GM13976 (cell line): ENCODE results near the gene MAP4K4.

Experiments
- DNase-seq: peaks from one replicate; pipeline ENCODE4 v3.0.0; 2012; ENCODE audit warnings: low spot score
- CTCF ChIP-seq: IDR thresholded peaks from 2 replicates; pipeline ENCODE4 v1.5.1; 2012; ENCODE audit warnings: borderline replicate concordance, mild to moderate bottlenecking; ENCODE audit not compliant: insufficient read depth; ENCODE audit errors: extremely low read depth, missing control alignments, control extremely low read depth
- in situ Hi-C: fragments of 300-500 bp; cut with MboI; formaldehyde crosslinking; loops from one replicate; pipeline ENCODE4 v1.12.0; 2022; ENCODE audit warnings: low sequenced_read_pairs, mixed read lengths, inconsistent platforms; ENCODE audit not compliant: unreplicated experiment

Gene MAP4K4

GRCh38 chr2:101794141-101794540 lies 96.6 kb downstream of the MAP4K4 start:
- no peak for TF ChIP-seq CTCF
- in situ Hi-C loops, result no loop called here

GRCh38 chr2:101795033-101795432 lies 97.5 kb downstream of the MAP4K4 start:
- no peak for DNase-seq
- in situ Hi-C loops, result no loop called here
- TF ChIP-seq CTCF, result no peak

More at GRCh38 chr2:101794141-101794540, 96.6 kb downstream of the MAP4K4 start:
- no peak for DNase-seq

GRCh38 chr2:101796825-101797600 lies 99.5 kb downstream of the MAP4K4 start:
- TF ChIP-seq CTCF, result no peak
- in situ Hi-C loops, result no loop called here
- DNase-seq, result no peak

- no peak for DNase-seq
Measured at GRCh38 chr2:101801496-101801895, 104.0 kb downstream of the MAP4K4 start.

GRCh38 chr2:101802329-101802728 lies 104.8 kb downstream of the MAP4K4 start:
- in situ Hi-C loops, result no loop called here
- DNase-seq, result no peak
- no peak for TF ChIP-seq CTCF

More at GRCh38 chr2:101801496-101801895, 104.0 kb downstream of the MAP4K4 start:
- in situ Hi-C loops, result no loop called here
- no peak for TF ChIP-seq CTCF

- in situ Hi-C loops, result no loop called here
- TF ChIP-seq CTCF, result no peak
- no peak for DNase-seq
Measured at GRCh38 chr2:101803128-101803527, 105.6 kb downstream of the MAP4K4 start.
